ENCODE measurements around the gene GRK4.

DNA sequence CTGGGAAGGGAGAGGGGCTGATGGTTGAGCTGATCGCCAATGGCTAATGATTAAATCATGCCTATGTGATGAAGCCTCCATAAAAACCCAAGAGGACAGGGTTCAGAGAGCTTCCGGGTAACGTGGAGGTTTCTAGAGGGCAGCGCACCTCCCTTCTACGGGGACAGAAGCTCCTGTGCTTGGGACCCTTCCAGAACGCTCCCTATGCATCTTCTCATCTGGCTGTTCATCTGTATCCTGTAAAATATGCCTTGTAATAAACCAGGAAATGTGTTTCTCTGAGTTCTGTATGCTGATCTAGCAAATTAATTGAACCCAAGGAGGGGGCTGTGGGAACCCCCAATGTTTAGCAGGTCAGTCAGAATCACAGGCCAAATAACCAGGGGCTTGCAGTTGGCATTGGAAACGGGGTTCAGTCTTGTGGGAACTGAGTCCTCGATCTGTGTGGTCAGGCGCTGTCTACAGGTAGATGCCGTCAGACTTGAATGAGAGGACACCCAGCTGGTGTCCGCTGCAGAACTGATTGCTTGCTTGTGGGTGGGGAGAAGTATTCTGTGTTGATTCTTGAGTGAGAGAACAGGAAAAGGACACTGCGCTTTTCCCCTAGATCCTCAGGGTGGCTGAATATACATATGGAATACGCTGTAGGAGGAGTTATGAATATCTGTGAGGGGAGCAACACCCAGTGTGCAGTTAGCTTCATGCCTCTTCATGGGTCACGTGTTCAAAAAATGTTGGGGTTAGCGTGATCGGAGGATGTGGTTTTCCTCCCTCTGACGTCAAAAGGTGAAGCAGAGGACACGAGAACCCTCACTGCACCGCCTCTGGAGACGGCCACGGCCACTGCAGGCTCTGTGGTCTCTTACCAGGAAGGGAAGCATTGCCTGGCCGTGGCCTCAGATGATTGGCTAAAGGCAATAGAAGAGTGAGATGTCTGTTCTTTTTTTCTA lies 81.8 kb downstream of the GRK4 start:
- TF ChIP-seq EZH2phosphoT487 (IDR thresholded peaks at IDR 0.05; ENCODE audit: insufficient read depth, low read depth), result no peak
- TF ChIP-seq EZH2 (IDR thresholded peaks at IDR 0.05; ENCODE audit: insufficient read depth, poor library complexity, severe bottlenecking), result no peak

Data from GM23248 (cell line).